Gastrocnemius medialis (tissue), 4 donors: ENCODE results near the gene SKP1. TPM values are rescaled to one million over a fixed set of nuclear protein-coding genes. Genes with fewer than 3 reads are reported as not detected.

ENCODE experiments used
- ATAC-seq, 2 donors: fragments of 150-250 bp; one replicate each; pipeline ENCODE4 v1.9.1; 2016
- DNase-seq, 2 donors: peaks; one replicate each; pipeline ENCODE4 v3.0.0-alpha.2; 2019
- H3K27ac ChIP-seq, 4 donors: fragments of 200-600 bp; sonication (generic); 1 replicate in 1 of 4; 2 replicates in 3 of 4; pipeline ENCODE4 v1.5.1; 2016 to 2018; ENCODE audit warnings: mild to moderate bottlenecking in 2 of 4, moderate library complexity in 1 of 4
- H3K27me3 ChIP-seq, 3 donors: fragments of 200-600 bp; sonication (generic) in 2 of 3; 1 replicate in 1 of 3; 2 replicates in 2 of 3; pipeline versions ENCODE4 v1.5.1 to v1.6.0; 2016 to 2019; ENCODE audit warnings: mild to moderate bottlenecking in 1 of 3, moderate library complexity in 1 of 3
- H3K36me3 ChIP-seq, 2 donors: fragments of 200-600 bp; sonication (generic) in 1 of 2; one replicate each; pipeline ENCODE4 v1.5.1; 2017 to 2018
- H3K4me1 ChIP-seq, 2 donors: fragments of 200-600 bp; sonication (generic) in 1 of 2; one replicate each; pipeline ENCODE4 v1.5.1; 2016 to 2017; ENCODE audit warnings: mild to moderate bottlenecking in 2 of 2
- H3K4me3 ChIP-seq, 4 donors: fragments of 200-600 bp; sonication (generic) in 3 of 4; 1 replicate in 1 of 4; 2 replicates in 3 of 4; pipeline ENCODE4 v1.5.1; 2016 to 2019; ENCODE audit warnings: mild to moderate bottlenecking in 2 of 4
- H3K9me3 ChIP-seq, 3 donors: fragments of 200-600 bp; sonication (generic) in 2 of 3; 1 replicate in 1 of 3; 2 replicates in 2 of 3; pipeline ENCODE4 v1.5.1; 2016 to 2019
- CTCF ChIP-seq, 5 experiments: fragments of 450-650 bp in 3 of 5; fragments of 200-600 bp in 2 of 5; sonication (generic) in 2 of 5; IDR thresholded peaks in 4 of 5; conservative IDR thresholded peaks in 1 of 5; 1 replicate in 4 of 5; 2 replicates in 1 of 5; pipeline ENCODE4 v1.5.1; 2016 to 2019; ENCODE audit warnings: antibody characterized with exemption in 5 of 5, mild to moderate bottlenecking in 3 of 5, moderate library complexity in 3 of 5
- POLR2A ChIP-seq, 2 donors: fragments of 450-650 bp; IDR thresholded peaks; one replicate each; pipeline ENCODE4 v1.6.1; 2017; ENCODE audit warnings: antibody characterized with exemption in 2 of 2, mild to moderate bottlenecking in 2 of 2, moderate library complexity in 2 of 2
- in situ Hi-C, 4 donors: fragments of 200-750 bp; cut with MboI; loops; one replicate each; pipeline versions ENCODE4 v1.15.0 to v1.8.0; 2017; ENCODE audit warnings: low sequenced_read_pairs in 4 of 4
- intact Hi-C: fragments of 100-400 bp; cut with DNase I; formaldehyde crosslinking; loops from one replicate; pipeline ENCODE4 v1.15.1; 2023; ENCODE audit warnings: low total_unique reads
- total RNA-seq, 4 donors: library from RNA; depleted of rRNA; stranded (reverse); fragments of >200 nt; gene quantifications; one replicate each; pipeline versions ENCODE4 v1.1.0 to v1.2.3, GENCODE V29; 2016

SKP1 gene
- total RNA-seq, 4 donors from 2014 or later: 318 to 499 (median 476) TPM

- Histone ChIP-seq H3K4me1 (no peaks in the 10 kb centered on the region), H3K27me3 (no peaks in the 10 kb centered on the region), H3K27ac (no peak overlapping the region), H3K4me3 (no peak overlapping the region), H3K36me3 (no peaks in the 10 kb centered on the region), H3K9me3 (no peaks in the 10 kb centered on the region)
- no peak for ATAC-seq
- intact Hi-C loops: no loop called here
- no peak for TF ChIP-seq POLR2A (IDR thresholded peaks at IDR 0.05)
- no peak for TF ChIP-seq CTCF (IDR thresholded peaks at IDR 0.05 in 4 of 5, conservative IDR thresholded peaks at IDR 0.05 in 1 of 5)
- no peak for DNase-seq
- in situ Hi-C loops: loop anchor here (5.0 to 25.0 kb wide), 2 partner anchors 98 to 398 kb away; no protein-coding TSS in a partner anchor
These were observed 12.3 kb upstream of the SKP1 start for GRCh38 chr5:134189031-134189430.

- in situ Hi-C loops: loop anchor here (5.0 to 25.0 kb wide), 2 partner anchors 99 to 399 kb away; no protein-coding TSS in a partner anchor
- TF ChIP-seq POLR2A (IDR thresholded peaks at IDR 0.05) (no peak), CTCF (IDR thresholded peaks at IDR 0.05 in 4 of 5, conservative IDR thresholded peaks at IDR 0.05 in 1 of 5) (no peak)
- intact Hi-C loops: no loop called here
- Histone ChIP-seq H3K36me3 (no peaks in the 10 kb centered on the region), H3K4me3 (no peak overlapping the region), H3K4me1 (no peaks in the 10 kb centered on the region), H3K27me3 (no peaks in the 10 kb centered on the region), H3K9me3 (no peaks in the 10 kb centered on the region), H3K27ac (no peak overlapping the region)
- no peak for ATAC-seq
- no peak for DNase-seq
These were observed 11.3 kb upstream of the SKP1 start for GRCh38 chr5:134188092-134188491.

- Histone ChIP-seq H3K36me3 (no peaks in the 10 kb centered on the region), H3K4me1 (no peaks in the 10 kb centered on the region), H3K4me3 (no peak overlapping the region), H3K27me3 (no peaks in the 10 kb centered on the region), H3K9me3 (no peaks in the 10 kb centered on the region), H3K27ac (no peak overlapping the region)
- in situ Hi-C loops: loop anchor here (5.0 to 25.0 kb wide), 3 partner anchors 98 to 403 kb away; no protein-coding TSS in a partner anchor
- TF ChIP-seq POLR2A (IDR thresholded peaks at IDR 0.05) (no peak), CTCF (IDR thresholded peaks at IDR 0.05 in 4 of 5, conservative IDR thresholded peaks at IDR 0.05 in 1 of 5) (peak; percentile 91 to 96 (median 93))
- peak; percentile 83 to 84 for ATAC-seq
- DNase-seq: peak; percentile 47 to 68
- intact Hi-C loops: loop anchor here (1.0 to 5.0 kb wide), 2 partner anchors 63 to 105 kb away; no protein-coding TSS in a partner anchor
These were observed 7.7 kb upstream of the SKP1 start for GRCh38 chr5:134184155-134185135.

GRCh38 chr5:134183481-134183880 lies 6.7 kb upstream of the SKP1 start:
- in situ Hi-C loops: loop anchor here in 3 of 4 donors (5.0 to 25.0 kb wide), 2 partner anchors 99 to 404 kb away; no protein-coding TSS in a partner anchor
- no peaks in the 10 kb centered on the region for H3K4me1 ChIP-seq
- H3K36me3 ChIP-seq: no peaks in the 10 kb centered on the region
- H3K27me3 ChIP-seq: no peaks in the 10 kb centered on the region
- no peak overlapping the region for H3K27ac ChIP-seq
- no peak overlapping the region for H3K4me3 ChIP-seq
- no peak for ATAC-seq
- TF ChIP-seq POLR2A (IDR thresholded peaks at IDR 0.05) (no peak), CTCF (IDR thresholded peaks at IDR 0.05 in 4 of 5, conservative IDR thresholded peaks at IDR 0.05 in 1 of 5) (no peak)
- intact Hi-C loops: loop anchor here (5.0 kb wide), 1 partner anchor 64 kb away; no protein-coding TSS in a partner anchor
- no peak for DNase-seq
- no peaks in the 10 kb centered on the region for H3K9me3 ChIP-seq
